ENCODE measurements around the gene CCDC134. TPM values are rescaled to one million over a fixed set of nuclear protein-coding genes. Genes with fewer than 3 reads are reported as not detected.

Gene CCDC134
- total and polyA plus RNA-seq, 2 of the 8 experiments (the other 6 are each of a cell fraction or from before 2014, with no cell fraction given) = 7.7 to 20.0 TPM

DNA sequence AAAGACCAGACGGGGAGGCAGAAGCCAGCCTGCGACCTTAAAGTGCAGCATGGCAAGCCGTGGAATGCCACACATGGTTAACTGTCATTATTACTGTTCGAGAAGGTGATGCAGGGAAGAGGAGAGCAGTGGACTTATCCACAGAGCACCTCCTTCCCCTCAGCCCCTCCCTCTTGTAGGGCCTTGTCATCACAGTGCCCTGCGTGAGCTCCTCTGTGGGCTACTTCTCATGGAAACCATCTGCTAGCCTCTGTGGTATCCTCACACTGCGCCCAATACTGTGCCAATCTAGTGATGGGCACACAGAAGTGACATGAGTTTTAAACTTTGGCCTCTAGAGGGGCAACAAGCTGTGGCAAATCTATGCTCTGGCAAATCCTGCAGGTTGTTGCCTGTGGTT lies 18.2 kb upstream of the CCDC134 start (continued):
- TF ChIP-seq TAF1 (IDR thresholded peaks at IDR 0.05; ENCODE audit: low read depth, low read length) = no peak

All from H1 (cell line).